ENCODE measurements around the gene SIX3. TPM values are rescaled to one million over a fixed set of nuclear protein-coding genes. Genes with fewer than 3 reads are reported as not detected.

SIX3 gene
- total RNA-seq, 2 donors from 2014 or later, result not detected

GRCh38 chr2:44934038-44934982, 7.2 kb upstream of the SIX3 start:
- peaks cover 40 to 47% of the 10 kb centered on the region in 2 donors for H3K27me3 Mint-ChIP-seq
- H3K9me3 Mint-ChIP-seq, result no peaks in the 10 kb centered on the region
- no peak overlapping the region for H3K27ac Mint-ChIP-seq
- no peaks in the 10 kb centered on the region for H3K36me3 Mint-ChIP-seq
- DNase-seq (ENCODE audit: low spot score), result no peak
- H3K4me3 Mint-ChIP-seq, result no peak overlapping the region
- ATAC-seq, result no peak
- no peaks in the 10 kb centered on the region for H3K4me1 Mint-ChIP-seq (ENCODE audit: low read depth in 2 of 2)

- Mint-ChIP-seq H3K4me3 (no peak overlapping the region), H3K36me3 (no peaks in the 10 kb centered on the region), H3K27me3 (peaks cover 45 to 54% of the 10 kb centered on the region in 2 donors), H3K4me1 (ENCODE audit: low read depth in 2 of 2) (no peaks in the 10 kb centered on the region), H3K9me3 (no peaks in the 10 kb centered on the region), H3K27ac (no peak overlapping the region)
- DNase-seq (ENCODE audit: low spot score), result no peak
- no peak for ATAC-seq
Measured at GRCh38 chr2:44934983-44935728, 6.3 kb upstream of the SIX3 start.

GRCh38 chr2:44935729-44936098, 5.8 kb upstream of the SIX3 start:
- peaks cover 44 to 54% of the 10 kb centered on the region in 2 donors for H3K27me3 Mint-ChIP-seq
- no peaks in the 10 kb centered on the region for H3K36me3 Mint-ChIP-seq
- no peaks in the 10 kb centered on the region for H3K9me3 Mint-ChIP-seq
- no peak overlapping the region for H3K27ac Mint-ChIP-seq
- H3K4me3 Mint-ChIP-seq, result no peak overlapping the region
- peaks cover 0 to 2% of the 10 kb centered on the region in 2 donors for H3K4me1 Mint-ChIP-seq (ENCODE audit: low read depth in 2 of 2)
- no peak for ATAC-seq
- DNase-seq (ENCODE audit: low spot score), result no peak

- H3K27ac Mint-ChIP-seq, result no peak overlapping the region
- no peaks in the 10 kb centered on the region for H3K9me3 Mint-ChIP-seq
- no peaks in the 10 kb centered on the region for H3K36me3 Mint-ChIP-seq
- peaks cover 43 to 54% of the 10 kb centered on the region in 2 donors for H3K27me3 Mint-ChIP-seq
- ATAC-seq (no peak), DNase-seq (ENCODE audit: low spot score) (no peak)
- H3K4me1 Mint-ChIP-seq (ENCODE audit: low read depth in 2 of 2), result peaks cover 0 to 5% of the 10 kb centered on the region in 2 donors
- no peak overlapping the region for H3K4me3 Mint-ChIP-seq
Measured at GRCh38 chr2:44936275-44936674, 5.2 kb upstream of the SIX3 start.

- H3K27ac Mint-ChIP-seq, result no peak overlapping the region
- ATAC-seq (no peak), DNase-seq (ENCODE audit: low spot score) (no peak)
- H3K27me3 Mint-ChIP-seq, result peaks cover 47 to 54% of the 10 kb centered on the region in 2 donors
- H3K36me3 Mint-ChIP-seq, result no peaks in the 10 kb centered on the region
- H3K9me3 Mint-ChIP-seq, result no peaks in the 10 kb centered on the region
- H3K4me1 Mint-ChIP-seq (ENCODE audit: low read depth in 2 of 2), result peaks cover 0 to 12% of the 10 kb centered on the region in 2 donors
- H3K4me3 Mint-ChIP-seq, result no peak overlapping the region
Measured at GRCh38 chr2:44936715-44937687, 4.5 kb upstream of the SIX3 start.

- no peak overlapping the region for H3K4me3 Mint-ChIP-seq
- no peaks in the 10 kb centered on the region for H3K36me3 Mint-ChIP-seq
- H3K27ac Mint-ChIP-seq, result no peak overlapping the region
- ATAC-seq (no peak), DNase-seq (ENCODE audit: low spot score) (no peak)
- H3K9me3 Mint-ChIP-seq, result no peaks in the 10 kb centered on the region
- peaks cover 2 to 16% of the 10 kb centered on the region in 2 donors for H3K4me1 Mint-ChIP-seq (ENCODE audit: low read depth in 2 of 2)
- H3K27me3 Mint-ChIP-seq, result peaks cover 46 to 55% of the 10 kb centered on the region in 2 donors
Measured at GRCh38 chr2:44937688-44938240, 3.7 kb upstream of the SIX3 start.

GRCh38 chr2:44938287-44939105, 3.0 kb upstream of the SIX3 start:
- H3K36me3 Mint-ChIP-seq, result no peaks in the 10 kb centered on the region
- H3K27me3 Mint-ChIP-seq, result peaks cover 49 to 56% of the 10 kb centered on the region in 2 donors
- no peak overlapping the region for H3K4me3 Mint-ChIP-seq
- no peak for DNase-seq (ENCODE audit: low spot score)
- no peaks in the 10 kb centered on the region for H3K9me3 Mint-ChIP-seq
- no peak overlapping the region for H3K27ac Mint-ChIP-seq
- peaks cover 9 to 22% of the 10 kb centered on the region in 2 donors for H3K4me1 Mint-ChIP-seq (ENCODE audit: low read depth in 2 of 2)
- no peak for ATAC-seq

GRCh38 chr2:44939106-44940048, 2.1 kb upstream of the SIX3 start:
- no peaks in the 10 kb centered on the region for H3K9me3 Mint-ChIP-seq
- peaks cover 48 to 59% of the 10 kb centered on the region in 2 donors for H3K27me3 Mint-ChIP-seq
- no peak for ATAC-seq
- H3K4me1 Mint-ChIP-seq (ENCODE audit: low read depth in 2 of 2), result peaks cover 10 to 22% of the 10 kb centered on the region in 2 donors
- no peak overlapping the region for H3K4me3 Mint-ChIP-seq
- no peak overlapping the region for H3K27ac Mint-ChIP-seq
- no peaks in the 10 kb centered on the region for H3K36me3 Mint-ChIP-seq
- peak; percentile 54 for DNase-seq (ENCODE audit: low spot score)

- Mint-ChIP-seq H3K27ac (no peak overlapping the region), H3K4me1 (ENCODE audit: low read depth in 2 of 2) (peaks cover 15 to 27% of the 10 kb centered on the region in 2 donors), H3K4me3 (no peak overlapping the region), H3K27me3 (peaks cover 52 to 66% of the 10 kb centered on the region in 2 donors), H3K36me3 (no peaks in the 10 kb centered on the region), H3K9me3 (no peaks in the 10 kb centered on the region)
- ATAC-seq, result no peak
- DNase-seq (ENCODE audit: low spot score), result peak; percentile 8
Measured at GRCh38 chr2:44940049-44940494, 1.4 kb upstream of the SIX3 start.

GRCh38 chr2:44940732-44941464, 604 bp upstream of the SIX3 start:
- Mint-ChIP-seq H3K27me3 (peaks cover 53 to 73% of the 10 kb centered on the region in 2 donors), H3K27ac (no peak overlapping the region), H3K36me3 (no peaks in the 10 kb centered on the region), H3K4me1 (ENCODE audit: low read depth in 2 of 2) (peaks cover 15 to 27% of the 10 kb centered on the region in 2 donors), H3K4me3 (peak overlapping the region; percentile 77), H3K9me3 (no peaks in the 10 kb centered on the region)
- DNase-seq (ENCODE audit: low spot score) (no peak), ATAC-seq (no peak)

Measured in natural killer cell treated with Interleukin-12 subunit alpha and Interleukin-12 subunit beta and Interleukin-15 and Interleukin-18, amount 100 ng/mL, for 72 hours (primary cell).